ENCODE measurements around the gene WDFY2.
A peak's percentile ranks its signal among the peaks of the same experiment; 100 is the strongest.

WDFY2 gene

DNA sequence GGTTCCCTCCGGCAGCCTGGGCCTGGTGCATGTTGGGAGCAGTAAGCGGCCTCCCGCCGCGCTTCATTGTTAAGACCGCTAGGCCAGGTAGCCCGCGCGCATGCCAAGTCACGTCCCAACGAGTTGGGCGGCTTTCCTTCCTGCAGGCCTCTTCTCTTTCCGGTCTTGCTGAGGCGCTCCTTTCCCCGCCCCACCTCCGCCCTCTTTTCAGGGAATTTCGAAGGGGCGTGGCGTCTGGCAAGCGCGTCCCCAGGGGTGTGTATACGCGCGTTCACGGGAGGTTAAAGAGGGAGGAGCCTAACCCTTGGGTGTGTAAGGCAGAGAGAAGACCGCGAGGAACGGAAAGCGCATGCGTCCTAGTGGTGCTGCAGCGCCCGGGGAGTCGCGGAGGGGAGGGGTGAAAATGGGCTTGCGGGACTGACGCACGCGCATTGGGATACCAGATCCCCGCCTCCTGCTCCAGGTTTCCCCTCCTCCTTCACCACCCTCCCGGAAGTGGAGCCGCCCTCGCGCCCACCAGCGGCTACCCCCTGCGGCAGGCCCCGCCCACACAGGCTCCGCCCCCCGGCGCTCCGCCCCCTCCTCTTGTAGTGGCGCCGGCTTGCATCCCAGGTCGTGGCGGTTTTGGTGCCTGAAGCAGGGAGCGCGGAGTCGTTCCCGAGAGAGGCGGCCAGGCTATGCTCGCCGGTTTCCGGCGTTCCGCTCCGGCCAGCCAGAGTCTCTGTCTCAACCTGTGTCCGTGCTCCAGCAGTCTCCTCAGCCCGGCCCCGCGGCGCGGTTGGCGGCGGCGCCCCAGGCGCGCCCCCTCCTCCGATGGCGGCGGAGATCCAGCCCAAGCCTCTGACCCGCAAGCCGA, at the start of gene WDFY2:
Gene WDFY2 (plus strand): TSS at position 588 of the 856 bp plus-strand sequence. CDS start 226 bp downstream, at position 814.
- Histone ChIP-seq H3K4me1 (peaks cover 0 to 35% (median 20%) of the 10 kb centered on the region in 4 donors), H3K27ac (peak within 1 kb of the TSS; percentile 77 to 88), H3K27me3 (no peaks in the 10 kb centered on the region), H3K36me3 (no peaks in the 10 kb centered on the region), H3K9me3 (no peaks in the 10 kb centered on the region), H3K4me3 (peak within 1 kb of the TSS; percentile 75 to 97)
- peak; percentile 100 for DNase-seq
- intact Hi-C loops (cut with DNase I; ENCODE audit: low total_unique reads), result loop anchor here (2.0 to 10.0 kb wide), 5 partner anchors 131 to 672 kb away; partner anchors contain the start of genes ALG11, ATP7B, DHRS12 and INTS6
- TF ChIP-seq, protein P1, sequence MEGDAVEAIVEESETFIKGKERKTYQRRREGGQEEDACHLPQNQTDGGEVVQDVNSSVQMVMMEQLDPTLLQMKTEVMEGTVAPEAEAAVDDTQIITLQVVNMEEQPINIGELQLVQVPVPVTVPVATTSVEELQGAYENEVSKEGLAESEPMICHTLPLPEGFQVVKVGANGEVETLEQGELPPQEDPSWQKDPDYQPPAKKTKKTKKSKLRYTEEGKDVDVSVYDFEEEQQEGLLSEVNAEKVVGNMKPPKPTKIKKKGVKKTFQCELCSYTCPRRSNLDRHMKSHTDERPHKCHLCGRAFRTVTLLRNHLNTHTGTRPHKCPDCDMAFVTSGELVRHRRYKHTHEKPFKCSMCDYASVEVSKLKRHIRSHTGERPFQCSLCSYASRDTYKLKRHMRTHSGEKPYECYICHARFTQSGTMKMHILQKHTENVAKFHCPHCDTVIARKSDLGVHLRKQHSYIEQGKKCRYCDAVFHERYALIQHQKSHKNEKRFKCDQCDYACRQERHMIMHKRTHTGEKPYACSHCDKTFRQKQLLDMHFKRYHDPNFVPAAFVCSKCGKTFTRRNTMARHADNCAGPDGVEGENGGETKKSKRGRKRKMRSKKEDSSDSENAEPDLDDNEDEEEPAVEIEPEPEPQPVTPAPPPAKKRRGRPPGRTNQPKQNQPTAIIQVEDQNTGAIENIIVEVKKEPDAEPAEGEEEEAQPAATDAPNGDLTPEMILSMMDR (IDR thresholded peaks at IDR 0.05), result peak in 1 of 2 experiments; percentile 44

GRCh38 chr13:51538591-51539179, 45.6 kb upstream of the WDFY2 start:
- TF ChIP-seq, protein P1 (IDR thresholded peaks at IDR 0.05), result no peak
- Histone ChIP-seq H3K27ac (no peak overlapping the region), H3K4me1 (peaks cover 0 to 4% (median 0%) of the 10 kb centered on the region in 4 donors), H3K36me3 (no peaks in the 10 kb centered on the region), H3K4me3 (no peak overlapping the region), H3K27me3 (no peaks in the 10 kb centered on the region), H3K9me3 (no peaks in the 10 kb centered on the region)
- intact Hi-C loops (cut with DNase I; ENCODE audit: low total_unique reads), result no loop called here
- DNase-seq, result no peak

DNA sequence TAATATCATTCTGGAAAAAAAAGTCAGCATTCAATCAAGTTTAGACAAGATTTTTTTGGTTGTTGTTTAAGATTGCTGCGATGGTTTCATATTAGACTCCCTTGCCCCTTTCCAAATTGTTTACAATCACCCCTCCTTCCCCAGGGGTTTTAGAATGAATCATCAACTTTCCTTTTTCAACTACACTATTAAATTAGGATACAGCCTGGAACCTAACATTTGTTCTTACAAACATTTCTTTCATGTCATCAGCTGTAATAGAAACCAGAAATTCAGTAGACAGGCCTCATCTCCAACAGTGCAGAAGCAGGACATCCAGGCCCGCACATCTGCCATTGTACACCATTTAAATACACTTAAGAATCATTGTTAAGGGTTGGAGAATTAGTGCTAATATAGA, 44.4 kb upstream of the WDFY2 start:
- H3K27ac ChIP-seq, result no peak overlapping the region
- no peaks in the 10 kb centered on the region for H3K36me3 ChIP-seq
- TF ChIP-seq, protein P1 (IDR thresholded peaks at IDR 0.05), result no peak
- intact Hi-C loops (cut with DNase I; ENCODE audit: low total_unique reads), result no loop called here
- no peak for DNase-seq
- no peaks in the 10 kb centered on the region for H3K9me3 ChIP-seq
- H3K4me3 ChIP-seq, result no peak overlapping the region
- no peaks in the 10 kb centered on the region for H3K27me3 ChIP-seq
- peaks cover 0 to 4% (median 0%) of the 10 kb centered on the region in 4 donors for H3K4me1 ChIP-seq

GRCh38 chr13:51541037-51541436, 43.2 kb upstream of the WDFY2 start:
- DNase-seq, result no peak
- Histone ChIP-seq H3K27ac (no peak overlapping the region), H3K4me1 (peaks cover 0 to 4% (median 0%) of the 10 kb centered on the region in 4 donors), H3K36me3 (no peaks in the 10 kb centered on the region), H3K27me3 (no peaks in the 10 kb centered on the region), H3K9me3 (no peaks in the 10 kb centered on the region), H3K4me3 (no peak overlapping the region)
- intact Hi-C loops (cut with DNase I; ENCODE audit: low total_unique reads), result no loop called here
- TF ChIP-seq, protein P1 (IDR thresholded peaks at IDR 0.05), result no peak

DNA sequence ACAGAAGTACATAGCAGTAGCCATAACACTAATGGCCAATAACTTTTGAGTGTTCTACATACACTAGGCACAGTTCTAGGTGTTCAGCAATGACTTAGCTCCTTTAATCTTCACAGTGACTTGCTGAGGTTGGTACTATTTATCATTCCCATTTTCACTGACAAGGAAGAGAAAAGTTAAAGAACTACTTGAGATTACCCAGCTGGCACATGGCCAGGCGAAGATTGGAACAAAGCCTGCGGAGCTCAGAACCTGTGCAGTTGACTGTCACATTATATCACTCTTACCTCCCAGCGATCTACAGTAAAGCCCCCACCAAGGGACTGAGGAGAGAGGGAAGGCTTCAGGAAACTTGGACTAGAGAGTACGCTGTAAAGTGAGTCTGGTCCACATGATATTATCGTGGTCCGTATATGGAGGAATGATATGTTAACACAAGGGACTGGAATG, 42.4 kb upstream of the WDFY2 start:
- Histone ChIP-seq H3K27me3 (no peaks in the 10 kb centered on the region), H3K4me1 (peaks cover 0 to 4% (median 0%) of the 10 kb centered on the region in 4 donors), H3K27ac (no peak overlapping the region), H3K9me3 (no peaks in the 10 kb centered on the region), H3K4me3 (no peak overlapping the region), H3K36me3 (no peaks in the 10 kb centered on the region)
- no peak for DNase-seq
- intact Hi-C loops (cut with DNase I; ENCODE audit: low total_unique reads), result no loop called here
- TF ChIP-seq, protein P1 (IDR thresholded peaks at IDR 0.05), result no peak

Data from tibial artery (tissue), 4 donors.